Measurements from ENCODE around the gene ARHGAP33. TPM values are rescaled to one million over a fixed set of nuclear protein-coding genes. Genes with fewer than 3 reads are reported as not detected.

Gene ARHGAP33
- total RNA-seq, 6 donors from 2014 or later = 5.9 to 109 (median 14.5) TPM

GRCh38 chr19:35759697-35760096, 15.7 kb upstream of the ARHGAP33 start:
- 96 to 100% methylated on average over 1 to 2 of the region's 2 CpGs for WGBS, 2 donors
- Histone ChIP-seq H3K36me3 (peaks cover 0 to 30% (median 22%) of the 10 kb centered on the region in 4 donors), H3K9me3 (no peaks in the 10 kb centered on the region), H3K27me3 (peaks cover 0 to 3% (median 1%) of the 10 kb centered on the region in 4 donors), H3K4me1 (peaks cover 32 to 43% (median 34%) of the 10 kb centered on the region in 4 donors), H3K4me3 (no peak overlapping the region), H3K27ac (no peak overlapping the region)
- TF ChIP-seq EP300 (IDR thresholded peaks at IDR 0.05) (no peak), CTCF (IDR thresholded peaks at IDR 0.05) (no peak), POLR2A (IDR thresholded peaks at IDR 0.05) (no peak), POLR2AphosphoS5 (IDR thresholded peaks at IDR 0.05) (no peak)
- no peak for ATAC-seq (ENCODE audit: low FRiP score in 2 of 2)
- no peak for DNase-seq

- DNase-seq (no peak), ATAC-seq (ENCODE audit: low FRiP score in 2 of 2) (no peak)
- TF ChIP-seq POLR2AphosphoS5 (IDR thresholded peaks at IDR 0.05) (no peak), EP300 (IDR thresholded peaks at IDR 0.05) (no peak), CTCF (IDR thresholded peaks at IDR 0.05) (no peak), POLR2A (IDR thresholded peaks at IDR 0.05) (no peak)
- Histone ChIP-seq H3K27ac (no peak overlapping the region), H3K36me3 (peaks cover 0 to 40% (median 30%) of the 10 kb centered on the region in 4 donors), H3K9me3 (no peaks in the 10 kb centered on the region), H3K4me1 (peaks cover 27 to 33% (median 28%) of the 10 kb centered on the region in 4 donors), H3K4me3 (no peak overlapping the region), H3K27me3 (peaks cover 0 to 3% (median 0%) of the 10 kb centered on the region in 4 donors)
- WGBS, 2 donors = 93 to 95% methylated on average over 4 of the region's 4 CpGs
These were observed 14.5 kb upstream of the ARHGAP33 start for GRCh38 chr19:35760711-35761349.

GRCh38 chr19:35764432-35765315, 10.7 kb upstream of the ARHGAP33 start:
- Histone ChIP-seq H3K4me3 (no peak overlapping the region), H3K27ac (no peak overlapping the region), H3K4me1 (peaks cover 0 to 4% (median 0%) of the 10 kb centered on the region in 4 donors), H3K27me3 (no peaks in the 10 kb centered on the region), H3K9me3 (no peaks in the 10 kb centered on the region), H3K36me3 (peaks cover 0 to 65% (median 35%) of the 10 kb centered on the region in 4 donors)
- 94 to 95% methylated on average over 17 of the region's 17 CpGs for WGBS, 2 donors
- no peak for ATAC-seq (ENCODE audit: low FRiP score in 2 of 2)
- no peak for DNase-seq
- TF ChIP-seq POLR2AphosphoS5 (IDR thresholded peaks at IDR 0.05) (no peak), EP300 (IDR thresholded peaks at IDR 0.05) (no peak), POLR2A (IDR thresholded peaks at IDR 0.05) (no peak), CTCF (IDR thresholded peaks at IDR 0.05) (no peak)

- WGBS, 2 donors = 97 to 100% methylated on average over 2 to 10 of the region's 11 CpGs
- no peaks in the 10 kb centered on the region for H3K27me3 ChIP-seq
These were observed 8.7 kb upstream of the ARHGAP33 start for GRCh38 chr19:35766571-35767104.

More at GRCh38 chr19:35766571-35767104, 8.7 kb upstream of the ARHGAP33 start:
- Histone ChIP-seq H3K36me3 (peaks cover 0 to 61% (median 34%) of the 10 kb centered on the region in 4 donors), H3K4me1 (no peaks in the 10 kb centered on the region), H3K9me3 (no peaks in the 10 kb centered on the region), H3K27ac (no peak overlapping the region), H3K4me3 (no peak overlapping the region)
- DNase-seq (no peak), ATAC-seq (ENCODE audit: low FRiP score in 2 of 2) (peak in 1 of 2 donors; percentile 7)
- TF ChIP-seq EP300 (IDR thresholded peaks at IDR 0.05) = no peak
- TF ChIP-seq POLR2AphosphoS5 (IDR thresholded peaks at IDR 0.05) = no peak
- no peak for TF ChIP-seq POLR2A (IDR thresholded peaks at IDR 0.05)
- TF ChIP-seq CTCF (IDR thresholded peaks at IDR 0.05) = no peak
